Gastroesophageal sphincter (tissue), 4 donors: ENCODE results near the gene CDH4. TPM values are rescaled to one million over a fixed set of nuclear protein-coding genes. Genes with fewer than 3 reads are reported as not detected.

Experiments
- ATAC-seq: fragments of 150-250 bp; one replicate; pipeline ENCODE4 v1.9.1; 2016; ENCODE audit warnings: mild to moderate bottlenecking, moderate library complexity
- H3K27ac ChIP-seq, 4 donors: fragments of 200-600 bp; sonication (generic) in 3 of 4; 1 replicate in 3 of 4; 2 replicates in 1 of 4; pipeline ENCODE4 v1.5.1; 2016 to 2019
- H3K27me3 ChIP-seq: fragments of 200-600 bp; sonication (generic); one replicate; pipeline ENCODE4 v1.5.1; 2019
- H3K36me3 ChIP-seq, 2 donors: fragments of 200-600 bp; sonication (generic); one replicate each; pipeline ENCODE4 v1.5.1; 2019; ENCODE audit warnings: control low read depth in 1 of 2
- H3K4me1 ChIP-seq, 3 donors: fragments of 200-600 bp; sonication (generic); 1 replicate in 2 of 3; 2 replicates in 1 of 3; pipeline ENCODE4 v1.5.1; 2016 to 2019; ENCODE audit warnings: control low read depth in 2 of 3
- H3K4me3 ChIP-seq, 2 donors: fragments of 200-600 bp; sonication (generic); one replicate each; pipeline ENCODE4 v1.5.1; 2019; ENCODE audit warnings: mild to moderate bottlenecking in 1 of 2, moderate library complexity in 1 of 2
- H3K9me3 ChIP-seq, 3 donors: fragments of 200-600 bp; sonication (generic); one replicate each; pipeline ENCODE4 v1.5.1; 2017 to 2019; ENCODE audit warnings: control low read depth in 2 of 3
- EP300 ChIP-seq: sonication (generic); formaldehyde crosslinking; IDR thresholded peaks from one replicate; pipeline ENCODE4 v1.6.1; 2017; ENCODE audit warnings: antibody characterized with exemption, mild to moderate bottlenecking
- POLR2A ChIP-seq, 2 donors: fragments of 450-650 bp; IDR thresholded peaks; one replicate each; pipeline ENCODE4 v1.6.1; 2017; ENCODE audit warnings: antibody characterized with exemption in 2 of 2, mild to moderate bottlenecking in 2 of 2, moderate library complexity in 1 of 2
- POLR2AphosphoS5 ChIP-seq: sonication (generic); formaldehyde crosslinking; IDR thresholded peaks from one replicate; pipeline ENCODE4 v1.6.1; 2017; ENCODE audit warnings: antibody characterized with exemption
- WGBS, 2 donors: methylation state at CpG; one replicate each; pipeline ENCODE4 v1.1.5; 2018; ENCODE audit warnings: low coverage in 1 of 2; 5-methylcytosine and 5-hydroxymethylcytosine counted together
- total RNA-seq, 4 donors: library from RNA; depleted of rRNA; stranded (reverse); fragments of >200 nt; gene quantifications; one replicate each; pipeline ENCODE4 v1.1.0, GENCODE V29; 2016
- TF ChIP-seq, protein P1 (sequence below), 4 experiments: fragments of 200-600 bp in 2 of 4; fragments of 450-650 bp in 2 of 4; sonication (generic) in 1 of 4; IDR thresholded peaks; one replicate each; pipeline ENCODE4 v1.5.1; 2017 to 2019; ENCODE audit warnings: antibody characterized with exemption in 4 of 4, mild to moderate bottlenecking in 2 of 4, moderate library complexity in 2 of 4

CDH4 gene
- total RNA-seq, 4 donors from 2014 or later: under 0.01 to 1.5 (median 0.42) TPM; not detected in 1

GRCh38 chr20:61256365-61256764 is 4.3 kb downstream of the CDH4 start:
- TF ChIP-seq, protein P1, sequence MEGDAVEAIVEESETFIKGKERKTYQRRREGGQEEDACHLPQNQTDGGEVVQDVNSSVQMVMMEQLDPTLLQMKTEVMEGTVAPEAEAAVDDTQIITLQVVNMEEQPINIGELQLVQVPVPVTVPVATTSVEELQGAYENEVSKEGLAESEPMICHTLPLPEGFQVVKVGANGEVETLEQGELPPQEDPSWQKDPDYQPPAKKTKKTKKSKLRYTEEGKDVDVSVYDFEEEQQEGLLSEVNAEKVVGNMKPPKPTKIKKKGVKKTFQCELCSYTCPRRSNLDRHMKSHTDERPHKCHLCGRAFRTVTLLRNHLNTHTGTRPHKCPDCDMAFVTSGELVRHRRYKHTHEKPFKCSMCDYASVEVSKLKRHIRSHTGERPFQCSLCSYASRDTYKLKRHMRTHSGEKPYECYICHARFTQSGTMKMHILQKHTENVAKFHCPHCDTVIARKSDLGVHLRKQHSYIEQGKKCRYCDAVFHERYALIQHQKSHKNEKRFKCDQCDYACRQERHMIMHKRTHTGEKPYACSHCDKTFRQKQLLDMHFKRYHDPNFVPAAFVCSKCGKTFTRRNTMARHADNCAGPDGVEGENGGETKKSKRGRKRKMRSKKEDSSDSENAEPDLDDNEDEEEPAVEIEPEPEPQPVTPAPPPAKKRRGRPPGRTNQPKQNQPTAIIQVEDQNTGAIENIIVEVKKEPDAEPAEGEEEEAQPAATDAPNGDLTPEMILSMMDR (IDR thresholded peaks at IDR 0.05): no peak
- TF ChIP-seq POLR2A (IDR thresholded peaks at IDR 0.05): no peak
- no peak for TF ChIP-seq EP300
- no peak for TF ChIP-seq POLR2AphosphoS5
- H3K4me3 ChIP-seq: no peak overlapping the region
- H3K9me3 ChIP-seq: peaks cover 0 to 15% (median 0%) of the 10 kb centered on the region in 3 donors
- H3K27ac ChIP-seq: no peak overlapping the region
- 87% methylated on average over 4 of the region's 9 CpGs; no CpG with 5 or more reads in 1 of the 2 donors for WGBS, 2 donors
- peaks cover 0 to 28% (median 8%) of the 10 kb centered on the region in 3 donors for H3K4me1 ChIP-seq
- no peak for ATAC-seq
- no peaks in the 10 kb centered on the region for H3K36me3 ChIP-seq
- H3K27me3 ChIP-seq: peaks cover 73% of the 10 kb centered on the region

DNA sequence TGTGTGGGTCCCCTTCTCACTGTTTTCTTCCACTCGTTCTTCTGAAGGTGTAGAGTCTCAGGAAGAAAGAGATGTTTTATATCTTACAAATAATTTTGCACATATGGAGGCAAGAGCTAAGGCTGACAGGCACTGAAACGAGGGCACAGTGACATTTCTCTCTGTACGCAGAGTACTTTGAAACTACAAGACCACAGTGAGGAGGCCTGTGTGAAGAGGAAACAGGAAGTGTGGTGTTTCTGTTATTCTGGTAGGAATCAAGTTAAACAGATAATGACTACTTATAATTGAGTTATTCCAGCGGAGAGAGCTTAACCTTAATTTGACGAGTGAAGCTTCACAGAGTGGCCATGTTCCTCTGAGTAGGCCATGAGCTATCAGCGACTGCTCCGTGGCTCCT is 4.8 kb downstream of the CDH4 start:
- 62 to 70% methylated on average over 5 to 7 of the region's 7 CpGs for WGBS, 2 donors
- peaks cover 73% of the 10 kb centered on the region for H3K27me3 ChIP-seq
- ATAC-seq: no peak

DNA sequence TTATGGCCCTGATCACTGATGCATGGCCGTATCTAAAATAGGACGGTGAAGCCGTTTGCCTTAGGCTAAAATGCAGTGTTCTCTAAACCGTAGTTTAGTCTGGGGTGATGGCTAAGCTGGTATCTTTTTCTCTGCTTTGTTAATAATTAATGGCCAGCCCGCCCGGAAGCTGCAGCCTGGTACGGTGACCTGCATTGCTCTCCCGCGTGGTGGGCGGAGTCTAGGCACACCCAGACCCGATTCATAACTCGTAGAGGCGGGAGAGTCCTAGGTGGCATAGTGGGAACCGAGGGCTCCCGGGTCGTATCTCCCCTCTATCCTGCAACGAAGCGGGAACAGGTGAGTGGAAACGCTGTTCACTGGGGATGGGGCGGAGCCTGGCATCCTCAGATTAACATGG is 5.5 kb downstream of the CDH4 start:
- WGBS, 2 donors: 92% methylated on average over 9 of the region's 20 CpGs; no CpG with 5 or more reads in 1 of the 2 donors
- Histone ChIP-seq H3K4me1 (peaks cover 0 to 19% (median 8%) of the 10 kb centered on the region in 3 donors), H3K9me3 (peaks cover 0 to 15% (median 0%) of the 10 kb centered on the region in 3 donors), H3K27ac (no peak overlapping the region), H3K27me3 (peaks cover 74% of the 10 kb centered on the region), H3K36me3 (no peaks in the 10 kb centered on the region), H3K4me3 (no peak overlapping the region)
- no peak for ATAC-seq
- TF ChIP-seq POLR2A (IDR thresholded peaks at IDR 0.05): no peak
- no peak for TF ChIP-seq POLR2AphosphoS5
- TF ChIP-seq EP300: no peak
- TF ChIP-seq, protein P1 (IDR thresholded peaks at IDR 0.05): no peak

More for the DNA sequence above, 4.8 kb downstream of the CDH4 start:
- Histone ChIP-seq H3K4me3 (no peak overlapping the region), H3K36me3 (no peaks in the 10 kb centered on the region), H3K27ac (no peak overlapping the region), H3K9me3 (peaks cover 0 to 15% (median 0%) of the 10 kb centered on the region in 3 donors), H3K4me1 (peaks cover 0 to 24% (median 8%) of the 10 kb centered on the region in 3 donors)
- TF ChIP-seq POLR2AphosphoS5 (no peak), EP300 (no peak), POLR2A (IDR thresholded peaks at IDR 0.05) (no peak)
- TF ChIP-seq, protein P1 (IDR thresholded peaks at IDR 0.05): no peak

GRCh38 chr20:61259741-61260140 is 7.7 kb downstream of the CDH4 start:
- TF ChIP-seq, protein P1 (IDR thresholded peaks at IDR 0.05): no peak
- no peak for TF ChIP-seq POLR2AphosphoS5
- TF ChIP-seq POLR2A (IDR thresholded peaks at IDR 0.05): no peak
- TF ChIP-seq EP300: no peak
- peaks cover 65% of the 10 kb centered on the region for H3K27me3 ChIP-seq
- H3K36me3 ChIP-seq: no peaks in the 10 kb centered on the region
- H3K27ac ChIP-seq: no peak overlapping the region
- H3K4me3 ChIP-seq: no peak overlapping the region
- H3K4me1 ChIP-seq: no peaks in the 10 kb centered on the region
- ATAC-seq: no peak
- H3K9me3 ChIP-seq: peaks cover 0 to 22% (median 0%) of the 10 kb centered on the region in 3 donors
- WGBS, 2 donors: 71 to 100% methylated on average over 1 to 3 of the region's 3 CpGs

GRCh38 chr20:61260905-61261304 is 8.8 kb downstream of the CDH4 start:
- peaks cover 0 to 22% (median 0%) of the 10 kb centered on the region in 3 donors for H3K9me3 ChIP-seq
- WGBS, 2 donors: 60 to 100% methylated on average over 1 to 5 of the region's 7 CpGs

More at GRCh38 chr20:61260905-61261304, 8.8 kb downstream of the CDH4 start:
- Histone ChIP-seq H3K4me3 (no peak overlapping the region), H3K27ac (no peak overlapping the region), H3K36me3 (no peaks in the 10 kb centered on the region), H3K27me3 (peaks cover 61% of the 10 kb centered on the region), H3K4me1 (no peaks in the 10 kb centered on the region)
- TF ChIP-seq POLR2A (IDR thresholded peaks at IDR 0.05): no peak
- TF ChIP-seq, protein P1 (IDR thresholded peaks at IDR 0.05): no peak
- TF ChIP-seq EP300: no peak
- TF ChIP-seq POLR2AphosphoS5: no peak
- no peak for ATAC-seq
